Fibroblast of skin of abdomen (primary cell): ENCODE data around the gene NPHS1. TPM values are rescaled to one million over a fixed set of nuclear protein-coding genes. Genes with fewer than 3 reads are reported as not detected.
A peak's percentile ranks its signal among the peaks of the same experiment; 100 is the strongest.
"Not testable (repeated sequence)": the region's sequence is repeated elsewhere in the genome, so short reads cannot be mapped to it uniquely, and the experiment has no call there.

Source experiments
- DNase-seq: peaks from one replicate; pipeline ENCODE4 v3.0.0-alpha.2; 2013
- polyA plus RNA-seq, 2 experiments: library from polyadenylated mRNA; unstranded; fragments of 120-200 nt; gene quantifications; one replicate each; pipeline ENCODE4 v1.2.1, GENCODE V29; 2013; ENCODE audit not compliant: insufficient read length in 2 of 2

Gene NPHS1, protein sequence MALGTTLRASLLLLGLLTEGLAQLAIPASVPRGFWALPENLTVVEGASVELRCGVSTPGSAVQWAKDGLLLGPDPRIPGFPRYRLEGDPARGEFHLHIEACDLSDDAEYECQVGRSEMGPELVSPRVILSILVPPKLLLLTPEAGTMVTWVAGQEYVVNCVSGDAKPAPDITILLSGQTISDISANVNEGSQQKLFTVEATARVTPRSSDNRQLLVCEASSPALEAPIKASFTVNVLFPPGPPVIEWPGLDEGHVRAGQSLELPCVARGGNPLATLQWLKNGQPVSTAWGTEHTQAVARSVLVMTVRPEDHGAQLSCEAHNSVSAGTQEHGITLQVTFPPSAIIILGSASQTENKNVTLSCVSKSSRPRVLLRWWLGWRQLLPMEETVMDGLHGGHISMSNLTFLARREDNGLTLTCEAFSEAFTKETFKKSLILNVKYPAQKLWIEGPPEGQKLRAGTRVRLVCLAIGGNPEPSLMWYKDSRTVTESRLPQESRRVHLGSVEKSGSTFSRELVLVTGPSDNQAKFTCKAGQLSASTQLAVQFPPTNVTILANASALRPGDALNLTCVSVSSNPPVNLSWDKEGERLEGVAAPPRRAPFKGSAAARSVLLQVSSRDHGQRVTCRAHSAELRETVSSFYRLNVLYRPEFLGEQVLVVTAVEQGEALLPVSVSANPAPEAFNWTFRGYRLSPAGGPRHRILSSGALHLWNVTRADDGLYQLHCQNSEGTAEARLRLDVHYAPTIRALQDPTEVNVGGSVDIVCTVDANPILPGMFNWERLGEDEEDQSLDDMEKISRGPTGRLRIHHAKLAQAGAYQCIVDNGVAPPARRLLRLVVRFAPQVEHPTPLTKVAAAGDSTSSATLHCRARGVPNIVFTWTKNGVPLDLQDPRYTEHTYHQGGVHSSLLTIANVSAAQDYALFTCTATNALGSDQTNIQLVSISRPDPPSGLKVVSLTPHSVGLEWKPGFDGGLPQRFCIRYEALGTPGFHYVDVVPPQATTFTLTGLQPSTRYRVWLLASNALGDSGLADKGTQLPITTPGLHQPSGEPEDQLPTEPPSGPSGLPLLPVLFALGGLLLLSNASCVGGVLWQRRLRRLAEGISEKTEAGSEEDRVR (N-terminal part only)
- not detected for polyA plus RNA-seq (2013, experiment 1 of 2; ENCODE audit: insufficient read length)
- polyA plus RNA-seq (2013, experiment 2 of 2; ENCODE audit: insufficient read length): not detected

DNA sequence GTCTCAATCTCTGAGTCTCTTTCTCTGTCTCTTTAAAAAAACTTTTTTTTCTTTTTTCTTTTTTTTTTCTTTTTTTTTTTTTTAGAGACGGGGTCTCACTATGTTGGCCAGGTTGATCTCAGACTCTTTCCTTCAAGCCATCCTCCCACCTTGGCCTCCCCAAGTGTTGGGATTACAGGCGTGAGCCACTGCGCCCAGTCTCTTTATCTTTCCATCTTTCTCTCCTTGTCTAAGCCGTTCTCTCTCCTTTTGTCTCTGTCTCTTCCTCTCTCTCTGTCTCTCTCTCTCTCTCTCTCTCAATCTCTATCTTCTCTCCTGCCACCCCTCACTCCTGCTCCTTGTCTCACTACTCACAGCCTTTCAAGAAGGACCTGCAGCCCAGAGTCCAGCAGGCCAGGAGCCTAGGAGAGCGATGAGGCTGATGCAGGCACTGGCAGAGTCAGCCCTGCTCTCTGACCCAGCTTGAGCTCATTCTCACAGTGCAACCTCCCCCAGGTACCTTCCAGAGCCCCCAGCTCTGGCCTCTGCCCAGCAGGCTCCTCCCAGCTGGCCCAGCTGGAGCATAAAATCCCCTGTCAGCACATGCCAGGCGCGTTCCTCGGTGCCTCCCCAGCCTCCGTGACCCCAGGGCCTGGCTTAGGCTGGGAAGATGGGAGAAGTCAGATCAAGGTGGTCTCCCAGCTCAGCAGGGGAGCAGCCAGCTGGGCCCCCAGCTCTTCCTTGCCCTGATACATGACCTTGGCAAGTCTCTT lies at the start of gene NPHS1:
NPHS1 (minus strand) TSS at position 476 of the 752 bp plus-strand sequence. CDS start 667 bp downstream, outside the sequence.
- no peak for DNase-seq

DNA sequence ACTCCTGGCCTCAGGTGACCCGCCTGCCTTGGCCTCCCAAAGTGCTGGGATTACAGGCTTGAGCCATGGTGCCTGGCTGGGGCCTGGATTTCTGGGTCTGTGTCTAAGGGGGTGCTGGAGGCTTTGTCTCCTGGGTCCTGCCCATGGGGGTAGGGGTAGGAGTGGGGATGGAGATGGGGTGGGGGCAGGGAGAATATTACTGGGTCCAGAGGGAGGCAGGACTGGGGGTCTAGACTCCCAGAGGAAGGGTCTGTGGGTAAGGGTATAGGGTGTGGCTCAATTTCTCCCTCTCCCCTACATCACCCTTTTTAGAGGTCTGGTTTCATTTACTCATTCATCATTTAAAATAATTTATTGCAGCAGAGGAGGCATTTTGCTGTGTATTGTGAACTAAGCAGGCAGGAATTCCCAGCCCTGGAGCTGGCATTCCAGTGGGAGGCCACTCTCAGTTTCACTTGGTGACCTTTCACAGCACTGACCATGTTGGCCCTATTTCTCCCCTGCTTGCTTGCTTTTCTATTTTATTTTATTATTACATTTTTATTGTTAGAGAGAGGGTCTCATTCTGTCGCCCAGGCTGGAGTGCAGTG lies 48.8 kb upstream of the NPHS1 start:
- DNase-seq: peak; percentile 66

DNA sequence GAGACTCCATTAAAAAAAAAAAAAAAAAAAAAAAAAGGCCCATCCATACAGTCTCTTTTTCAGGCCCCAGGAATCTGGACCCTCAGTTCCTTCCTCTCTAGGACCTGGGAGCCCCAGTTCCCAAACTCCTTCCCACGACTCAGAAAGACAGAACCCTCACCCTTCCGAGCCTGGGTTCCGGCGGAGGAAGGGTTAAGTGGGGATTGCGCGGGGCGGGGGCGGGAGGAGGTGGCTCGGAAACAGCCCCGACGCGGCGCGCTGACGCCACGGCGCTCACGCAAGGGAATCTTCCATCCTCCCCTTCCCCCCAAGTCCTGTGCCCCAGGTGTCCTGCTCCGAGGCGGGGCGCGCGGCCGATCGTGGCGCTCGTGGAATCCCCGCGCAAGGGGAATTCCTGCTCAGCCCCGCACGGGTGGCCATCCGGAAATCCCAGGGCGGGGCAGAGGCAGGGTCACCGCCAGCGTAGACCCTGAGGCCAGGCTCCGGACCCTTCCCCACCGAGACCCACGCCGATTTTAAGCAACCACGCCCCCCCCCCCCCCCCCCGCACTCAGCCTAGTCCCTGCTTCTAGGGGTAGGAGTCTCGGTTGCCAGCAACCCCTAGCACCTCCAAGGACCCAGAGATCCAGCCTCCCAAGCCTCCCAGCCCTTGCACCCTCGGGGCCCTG lies 47.4 kb upstream of the NPHS1 start:
- peak; percentile 75 for DNase-seq

DNA sequence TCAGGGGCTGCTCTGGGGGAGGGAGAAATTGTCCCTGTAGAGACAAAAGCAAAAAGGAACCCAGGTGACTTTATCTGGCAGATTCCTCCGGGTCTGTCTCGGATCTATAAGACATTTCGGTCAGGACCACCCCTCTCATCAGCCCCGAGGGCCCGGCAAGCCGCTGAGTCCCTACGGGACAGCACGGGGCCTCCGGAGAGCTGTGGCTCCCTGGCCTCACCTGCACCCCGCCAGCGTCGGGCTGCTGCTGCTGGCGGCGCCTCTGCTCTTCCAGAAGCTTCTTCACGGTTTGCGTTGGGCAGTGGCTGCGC lies 46.1 kb upstream of the NPHS1 start:
- no peak for DNase-seq

DNA sequence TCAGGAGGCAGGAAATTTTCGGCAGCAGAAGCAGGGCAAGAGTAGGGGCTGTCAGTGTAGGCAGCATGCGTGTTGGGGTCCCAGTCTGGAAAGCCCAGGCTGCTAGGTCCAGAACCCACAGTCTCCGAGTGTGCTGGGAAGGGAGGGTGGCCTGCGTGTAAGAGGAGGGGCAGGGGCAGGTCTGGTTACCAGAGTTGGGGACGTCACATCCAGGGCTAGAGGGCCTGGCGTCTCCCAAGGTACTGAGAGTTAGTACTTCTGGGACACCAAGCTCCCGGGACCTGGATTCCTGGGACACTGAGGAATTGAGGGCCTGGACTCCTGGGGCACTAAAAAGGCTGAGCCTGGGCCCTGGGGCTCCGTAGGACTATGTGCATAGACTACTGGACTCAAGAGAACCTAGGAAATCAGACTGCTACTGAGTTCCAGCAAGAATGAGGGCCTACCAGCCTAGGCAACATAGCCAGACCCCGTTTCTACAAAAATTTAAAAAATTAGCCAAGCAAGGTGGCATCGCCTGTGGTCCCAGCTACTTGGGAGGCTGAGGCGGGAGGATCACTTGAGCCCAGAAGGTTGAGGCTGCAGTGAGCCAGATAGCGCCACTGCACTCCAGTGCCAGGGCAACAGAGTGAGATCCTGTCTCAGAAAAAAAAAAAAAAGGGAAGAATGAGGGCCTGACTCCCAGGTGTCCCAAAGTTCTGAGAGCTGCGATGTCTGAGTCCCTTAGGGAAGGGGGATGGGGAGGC lies 45.6 kb upstream of the NPHS1 start:
- no peak for DNase-seq

DNA sequence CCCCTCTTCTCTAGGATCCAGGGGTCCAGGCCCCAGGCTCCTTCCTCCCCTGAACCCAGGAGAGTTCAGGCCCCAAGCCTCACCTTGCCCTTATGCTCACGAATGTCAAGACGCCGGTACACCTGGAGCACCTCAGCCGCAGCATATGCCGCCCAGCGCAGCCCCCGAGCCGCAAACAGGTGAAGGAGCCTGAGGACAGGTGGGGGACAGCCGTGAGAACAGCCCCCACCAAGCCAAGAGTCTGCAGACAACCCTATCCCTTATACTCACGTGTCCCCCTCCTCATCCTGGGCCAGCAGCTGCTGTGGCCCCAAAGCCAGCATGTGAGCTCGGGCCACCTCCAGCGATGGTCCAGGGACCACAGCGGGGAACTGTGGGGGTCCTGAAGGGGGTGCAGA lies 44.3 kb upstream of the NPHS1 start:
- DNase-seq: no peak

DNA sequence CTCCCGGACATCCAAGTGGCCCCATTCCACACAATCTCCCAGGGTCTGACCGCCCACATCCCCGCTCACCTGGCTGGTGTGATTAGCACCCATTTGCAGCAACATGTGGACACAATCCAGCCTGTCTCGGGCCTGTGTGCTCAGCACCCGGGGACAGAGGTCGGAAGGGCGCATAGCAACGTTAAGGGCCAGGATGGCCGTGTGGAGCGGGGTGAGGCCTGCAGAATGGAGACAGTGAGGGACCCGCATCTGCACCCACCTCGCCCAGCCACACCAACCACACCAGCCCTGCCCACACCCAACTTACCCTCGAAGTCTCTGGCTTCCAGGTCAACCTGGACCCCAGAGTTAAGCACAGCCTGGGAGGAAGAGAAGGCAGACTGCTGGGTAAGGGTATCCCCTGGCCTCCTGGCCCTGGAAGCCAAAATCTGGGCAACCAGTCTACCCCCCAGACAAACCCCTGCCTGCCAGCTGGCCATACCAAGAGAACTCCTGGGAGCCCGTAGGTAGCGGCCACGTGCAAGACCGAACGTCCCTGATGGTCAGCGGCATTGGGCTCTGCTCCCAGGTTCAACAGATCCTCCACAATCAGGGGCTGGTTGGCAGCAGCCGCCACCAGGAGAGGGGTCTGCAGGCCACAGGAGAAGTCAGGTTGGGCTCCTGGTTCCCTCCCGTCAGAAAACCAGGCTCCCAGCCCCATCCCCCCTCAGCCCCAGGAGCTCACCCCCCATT lies 43.8 kb upstream of the NPHS1 start:
- no peak for DNase-seq

DNA sequence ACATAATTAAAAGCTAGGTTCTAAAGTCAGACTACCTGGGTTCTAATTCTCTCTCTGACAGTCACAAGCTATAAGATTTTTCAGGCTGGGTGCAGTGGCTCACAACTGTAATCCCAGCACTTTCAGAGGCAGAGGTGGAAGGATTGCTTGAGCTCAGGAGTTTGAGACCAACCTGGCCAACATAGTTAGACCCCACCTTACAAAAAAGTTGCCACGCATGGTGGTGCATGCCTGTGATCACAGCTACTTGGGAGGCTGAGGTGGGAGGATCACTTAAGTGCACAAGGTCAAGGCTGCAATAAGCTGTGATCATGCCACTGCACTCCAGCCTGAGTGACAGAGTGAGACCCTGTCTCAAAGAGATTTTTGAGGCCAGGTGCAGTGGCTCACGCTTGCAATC lies 42.0 kb upstream of the NPHS1 start:
- DNase-seq: no peak

DNA sequence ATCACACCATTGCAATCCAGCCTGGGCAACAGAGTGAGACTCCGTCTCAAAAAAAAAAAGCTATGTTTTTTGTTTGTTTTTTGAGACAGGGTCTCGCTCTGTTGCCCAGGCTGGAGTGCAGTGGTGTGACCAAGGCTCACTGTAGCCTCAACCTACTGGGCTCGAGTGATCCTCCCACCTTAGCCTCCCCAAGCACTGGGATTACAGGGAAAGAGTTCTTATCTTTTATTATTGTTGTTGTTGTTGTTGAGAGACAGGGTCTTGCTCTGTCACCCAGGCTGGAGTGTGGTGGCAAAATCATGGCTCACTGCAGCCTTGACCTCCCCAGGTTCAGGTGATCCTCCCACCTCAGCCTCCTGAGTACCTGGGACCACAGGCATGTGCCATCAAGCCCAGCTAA lies 39.5 kb upstream of the NPHS1 start:
- DNase-seq: not testable (repeated sequence)

DNA sequence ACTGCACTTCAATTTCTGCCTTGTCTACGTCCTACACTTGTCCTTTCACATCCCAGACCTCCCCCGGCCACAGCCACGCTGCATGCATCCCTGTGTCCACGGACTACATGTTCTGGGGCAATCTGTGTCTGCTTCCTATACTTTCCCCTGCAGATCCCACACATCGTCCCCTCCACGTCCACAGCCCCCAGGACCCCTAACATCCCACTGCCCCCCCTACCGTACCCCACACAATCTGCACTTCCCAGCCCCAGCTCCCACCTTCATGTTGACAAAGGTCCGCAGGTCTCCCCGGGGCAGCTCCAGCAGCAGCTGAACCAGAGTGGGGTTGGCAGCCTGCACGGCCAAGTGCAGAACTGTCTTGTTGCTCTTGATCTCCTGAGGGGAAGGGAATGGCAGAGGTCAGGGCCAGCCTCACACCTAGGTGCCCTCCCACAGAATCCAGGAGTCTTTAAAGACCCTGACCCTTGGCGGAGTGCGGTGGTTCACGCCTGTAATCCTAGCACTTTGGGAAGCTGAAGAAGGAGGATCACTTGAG lies 37.9 kb upstream of the NPHS1 start:
- DNase-seq: no peak

DNA sequence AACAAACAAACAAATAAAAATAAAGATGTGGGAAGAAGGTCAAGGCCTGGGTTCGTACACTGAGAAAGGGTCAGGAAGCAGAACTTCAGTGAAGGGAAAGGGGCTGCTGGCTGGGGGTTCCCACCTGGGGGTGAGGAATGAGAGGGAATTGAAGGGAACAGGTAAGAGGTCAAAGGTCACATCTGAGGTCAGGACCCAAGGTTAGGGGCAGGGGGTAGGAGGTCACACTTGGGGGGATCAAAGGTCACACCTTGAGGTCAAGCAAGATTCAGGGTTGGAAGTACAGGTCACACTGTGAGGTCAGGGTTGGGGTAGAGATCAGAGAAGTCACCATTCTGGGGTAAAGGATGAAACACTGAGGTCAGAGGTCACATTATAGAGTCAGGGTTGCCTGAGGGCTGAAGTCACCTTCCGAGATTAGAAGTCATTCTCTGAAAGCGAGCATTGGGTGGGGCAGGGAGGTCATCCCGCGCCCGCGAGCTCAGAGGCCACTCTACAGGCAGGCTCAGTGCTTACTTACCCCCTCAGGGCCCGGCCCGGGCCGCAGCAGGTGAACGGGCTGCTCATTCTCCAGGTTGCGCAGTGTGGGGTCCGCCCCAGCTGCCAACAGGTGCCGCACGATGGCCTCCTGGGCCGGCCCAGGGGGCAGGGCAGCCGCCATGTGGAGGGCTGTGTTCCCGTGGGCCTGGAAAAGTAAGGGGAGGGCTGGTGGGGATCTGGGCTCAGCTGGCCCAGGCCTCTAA lies 37.2 kb upstream of the NPHS1 start:
- no peak for DNase-seq

DNA sequence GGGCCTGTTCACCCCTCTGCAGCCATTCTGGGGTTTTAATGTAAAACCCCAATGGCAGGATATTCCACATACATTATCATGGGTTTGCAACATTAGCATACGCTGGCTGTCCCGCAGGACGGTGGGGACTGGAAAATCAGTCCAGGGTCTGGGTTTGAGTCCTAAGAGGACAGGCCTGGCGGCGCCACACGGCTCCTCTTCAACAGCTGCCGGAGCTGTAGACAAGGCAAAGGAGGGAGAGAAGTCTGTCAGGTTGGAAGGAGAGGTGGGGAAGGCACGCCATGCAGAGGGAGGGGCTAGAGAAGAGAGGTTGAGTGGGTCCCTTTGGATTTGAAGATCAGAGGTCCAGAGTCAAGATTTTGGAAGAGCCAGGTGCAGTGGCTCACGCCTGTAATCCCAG lies 36.1 kb upstream of the NPHS1 start:
- DNase-seq: no peak

DNA sequence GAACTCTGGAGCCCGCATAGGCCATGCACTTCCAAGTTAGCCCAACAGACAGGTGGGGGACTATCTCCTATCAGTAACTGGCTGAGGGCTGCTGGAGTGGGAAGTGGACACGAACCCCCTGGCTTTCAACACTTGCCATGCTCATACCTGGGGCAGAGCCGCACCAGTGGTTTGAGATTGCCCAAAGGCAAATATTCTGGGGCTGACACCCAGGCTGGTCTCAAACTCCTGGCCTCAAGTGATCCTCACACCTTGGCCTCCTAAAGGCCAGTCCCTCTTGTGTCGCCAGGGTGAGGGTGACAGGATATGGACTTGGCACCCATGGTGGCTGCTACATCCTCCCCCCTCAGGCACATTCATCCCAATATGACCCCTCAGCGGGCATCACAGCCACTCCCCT lies 34.9 kb upstream of the NPHS1 start:
- no peak for DNase-seq

DNA sequence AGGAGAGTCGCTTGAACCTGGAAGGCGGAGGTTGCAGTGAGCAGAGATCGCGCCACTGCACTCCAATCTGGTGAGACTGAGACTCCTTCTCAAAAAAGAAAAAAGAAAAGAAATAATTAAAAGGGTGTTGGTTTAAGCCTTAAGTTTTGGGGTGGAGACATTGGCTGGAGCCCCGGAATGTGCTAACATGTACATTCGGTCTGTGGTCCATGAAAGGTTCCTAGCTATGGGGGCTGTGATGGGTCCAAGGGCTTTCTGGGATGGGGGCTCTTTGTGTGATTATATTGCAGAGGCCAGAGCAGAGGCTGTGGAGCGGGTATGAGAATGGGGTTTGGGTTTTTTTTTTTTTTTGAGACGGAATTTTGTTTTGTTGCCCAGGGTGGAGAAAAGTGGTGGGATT lies 33.6 kb upstream of the NPHS1 start:
- no peak for DNase-seq

DNA sequence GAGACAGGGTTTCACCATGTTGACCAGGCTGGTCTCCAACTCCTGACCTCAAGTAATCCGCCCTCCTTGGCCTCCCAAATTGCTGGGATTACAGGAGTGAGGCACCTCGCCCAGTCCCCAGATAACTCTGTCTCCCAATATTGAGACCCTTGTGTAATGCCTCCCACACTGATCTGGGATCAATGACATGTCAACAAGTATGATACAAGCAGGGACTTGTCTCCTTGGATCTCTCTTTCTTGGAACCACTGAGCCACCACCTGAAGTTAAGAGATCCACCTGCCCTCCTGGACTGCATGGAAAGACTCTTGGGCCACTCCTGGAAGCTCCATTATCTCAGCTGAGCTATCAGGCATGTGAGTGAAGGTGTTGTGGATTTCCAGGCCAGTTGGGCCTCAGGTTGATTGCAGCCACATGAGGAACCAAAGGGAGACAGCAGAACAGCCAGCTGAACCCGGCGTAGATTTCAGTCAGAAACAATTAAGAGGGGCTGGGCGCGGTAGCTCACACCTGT lies 33.0 kb upstream of the NPHS1 start:
- no peak for DNase-seq

DNA sequence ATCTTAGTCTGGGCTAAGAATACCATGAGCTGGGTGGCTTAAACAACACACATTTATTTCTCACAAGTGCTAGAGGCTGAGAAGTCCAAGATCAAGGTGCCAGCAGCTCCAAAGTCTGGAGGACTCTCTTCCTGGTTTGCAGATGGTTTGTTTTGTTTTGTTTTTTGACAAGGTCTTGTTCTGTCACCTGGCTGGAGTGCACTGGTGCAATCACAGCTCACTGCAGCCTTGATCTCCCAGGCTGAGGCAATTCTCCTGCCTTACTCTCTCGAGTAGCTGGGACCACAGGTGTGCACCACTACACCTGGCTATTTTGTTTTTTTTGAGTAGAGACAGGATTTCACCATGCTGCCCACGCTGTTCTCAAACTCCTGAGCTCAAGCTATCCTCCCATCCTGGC lies 31.6 kb upstream of the NPHS1 start:
- no peak for DNase-seq

DNA sequence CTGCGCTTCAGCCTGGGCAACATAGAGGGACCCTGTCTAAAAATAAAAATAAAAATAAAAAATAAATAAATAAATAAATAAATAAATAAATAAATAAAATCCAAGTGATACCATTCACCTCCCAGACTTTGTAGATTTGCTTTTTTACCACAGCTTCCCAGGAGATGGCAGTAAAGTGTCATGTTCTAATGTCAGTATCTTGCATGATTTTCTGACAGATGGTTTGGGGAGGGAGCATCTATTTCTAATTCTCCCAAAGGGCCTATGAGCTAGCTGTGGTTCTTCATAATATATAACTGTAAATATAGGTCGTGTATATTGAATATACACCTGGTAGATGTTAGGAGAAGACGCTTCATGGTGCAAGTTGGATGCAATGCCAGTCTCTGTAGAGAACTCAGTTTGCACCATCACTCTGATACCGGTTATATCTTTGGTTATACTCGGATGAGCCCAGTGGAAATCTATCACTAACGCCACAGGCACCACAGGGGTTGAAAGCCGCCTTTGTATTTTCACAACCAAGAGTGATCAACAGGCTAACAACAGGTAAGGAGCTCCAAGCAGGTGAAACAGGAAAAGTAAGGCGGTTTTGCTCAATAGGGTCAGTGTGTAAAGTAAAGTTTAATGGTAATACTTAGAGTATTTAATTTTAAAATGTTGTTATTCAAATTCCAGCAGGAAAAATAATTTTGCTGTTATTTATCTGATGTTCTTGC lies 30.0 kb upstream of the NPHS1 start:
- DNase-seq: peak; percentile 75

DNA sequence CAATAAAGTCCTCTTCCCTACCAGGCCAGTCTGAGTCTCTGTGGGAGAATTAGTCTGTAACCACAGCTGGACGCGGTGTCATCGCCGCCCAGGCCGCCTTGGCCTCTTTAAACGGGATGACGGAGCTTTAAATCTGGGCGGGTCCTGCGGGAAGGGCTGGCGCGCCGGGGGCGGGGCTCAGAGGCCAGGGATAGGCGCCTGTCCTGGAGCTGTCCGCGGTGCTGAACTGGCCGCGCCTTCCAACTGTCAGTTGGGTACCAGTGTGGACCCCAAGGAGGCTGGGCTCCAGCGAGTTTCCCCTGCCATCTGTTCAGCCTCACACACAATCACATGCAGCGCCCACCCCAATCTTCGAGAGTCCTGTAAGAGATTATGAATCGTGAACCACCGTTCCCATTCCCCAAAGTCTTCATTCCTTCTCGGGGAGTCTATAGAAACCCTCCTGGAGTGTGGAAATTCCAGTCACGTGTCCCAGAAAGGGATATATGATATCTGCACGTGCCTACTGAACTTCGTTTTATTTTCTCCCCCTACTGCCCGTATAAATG lies 27.5 kb upstream of the NPHS1 start:
- peak; percentile 81 for DNase-seq
